PC-3 (cell line): ENCODE measurements around the gene MRC1. TPM values are rescaled to one million over a fixed set of nuclear protein-coding genes. Genes with fewer than 3 reads are reported as not detected.

Experiments
- ATAC-seq: fragments of 200-7000 bp; cut with Tn5 transposase; 2 replicates; pipeline ENCODE4 v1.9.1; 2020; ENCODE audit warnings: mild to moderate bottlenecking, moderate library complexity
- BruUV-seq: library from RNA; stranded (reverse); fragments of 400-500 nt; replicated peaks from 2 replicates; lab custom pipeline; 2021; lab: Mats Ljungman, UMichigan
- CTCF ChIA-PET: fragments of 300-600 bp; sonication (Branson Sonifier 250); formaldehyde crosslinking; loops from one replicate; lab custom pipeline; 2022; ENCODE audit warnings: antibody characterized with exemption; lab: Charles Lee
- POLR2A ChIA-PET: fragments of 300-600 bp; sonication (Branson Sonifier 250); formaldehyde crosslinking; loops from one replicate; lab custom pipeline; 2022; ENCODE audit warnings: antibody characterized with exemption; ENCODE audit not compliant: unreplicated experiment; lab: Charles Lee
- DNase-seq: peaks from one replicate; pipeline ENCODE4 v3.0.0-alpha.2; 2015
- H2AFZ ChIP-seq: fragments of 300-600 bp; sonication (generic); 2 replicates; pipeline ENCODE4 v1.6.0; 2016; ENCODE audit warnings: antibody characterized with exemption, low read length
- H3F3A ChIP-seq: fragments of 300-600 bp; sonication (generic); one replicate; pipeline ENCODE4 v1.6.0; 2017; ENCODE audit warnings: antibody characterized with exemption, low read length, control low read depth, mild to moderate bottlenecking; ENCODE audit not compliant: unreplicated experiment
- H3K27ac ChIP-seq: fragments of 300-600 bp; sonication (generic); 2 replicates; pipeline ENCODE4 v1.5.1; 2016; ENCODE audit warnings: mild to moderate bottlenecking, low read length
- H3K27me3 ChIP-seq: fragments of 300-600 bp; sonication (generic); 2 replicates; pipeline ENCODE4 v1.6.1; 2016; ENCODE audit warnings: low read length, mixed read lengths
- H3K36me3 ChIP-seq: fragments of 300-600 bp; sonication (generic); 2 replicates; pipeline ENCODE4 v1.6.1; 2016; ENCODE audit warnings: low read depth, mixed run types, low read length, mixed read lengths
- H3K4me1 ChIP-seq: fragments of 300-600 bp; sonication (generic); 2 replicates; pipeline ENCODE4 v1.5.1; 2016; ENCODE audit warnings: low read length; ENCODE audit not compliant: insufficient read depth
- H3K4me2 ChIP-seq: fragments of 300-600 bp; sonication (generic); 2 replicates; pipeline ENCODE4 v1.6.0; 2016; ENCODE audit warnings: low read length
- H3K4me3 ChIP-seq: fragments of 300-600 bp; sonication (generic); 2 replicates; pipeline ENCODE4 v1.5.1; 2016; ENCODE audit warnings: mild to moderate bottlenecking, low read length, mixed read lengths
- H3K79me2 ChIP-seq: fragments of 300-600 bp; sonication (generic); 2 replicates; pipeline ENCODE4 v1.6.1; 2017; ENCODE audit warnings: low read length, mixed read lengths
- H3K9ac ChIP-seq: fragments of 300-600 bp; sonication (generic); 2 replicates; pipeline ENCODE4 v1.6.0; 2016; ENCODE audit warnings: mild to moderate bottlenecking, low read length
- H3K9me2 ChIP-seq: fragments of 300-600 bp; sonication (generic); replicated peaks from 2 replicates; pipeline ENCODE4 v1.6.1; 2016; ENCODE audit warnings: mixed run types, low read length, mixed read lengths
- H3K9me3 ChIP-seq: fragments of 300-600 bp; sonication (generic); 2 replicates; pipeline ENCODE4 v1.6.1; 2016; ENCODE audit warnings: low read length, mixed read lengths
- H4K20me1 ChIP-seq: fragments of 300-600 bp; sonication (generic); 2 replicates; pipeline ENCODE4 v1.6.1; 2016; ENCODE audit warnings: low read length, mixed read lengths
- CTCF ChIP-seq: fragments of 300-600 bp; sonication (generic); conservative IDR thresholded peaks from 2 replicates; pipeline ENCODE4 v1.5.1; 2017; ENCODE audit warnings: antibody characterized with exemption, low read depth, mild to moderate bottlenecking, low read length
- EZH2 ChIP-seq: fragments of 300-600 bp; sonication (generic); IDR thresholded peaks from one replicate; pipeline ENCODE4 v1.6.1; 2017; ENCODE audit warnings: antibody characterized with exemption, mild to moderate bottlenecking, low read length; ENCODE audit not compliant: unreplicated experiment
- EZH2phosphoT487 ChIP-seq: fragments of 300-600 bp; sonication (generic); IDR thresholded peaks from 2 replicates; pipeline ENCODE4 v1.6.1; 2018; ENCODE audit warnings: mild to moderate bottlenecking, antibody characterized with exemption, low read length, borderline replicate concordance
- intact Hi-C: fragments of 100-400 bp; cut with micrococcal nuclease; formaldehyde crosslinking; loops from 2 replicates; pipeline ENCODE4 v1.9.0; 2023
- total RNA-seq: library from RNA; depleted of rRNA; stranded (reverse); fragments of >200 nt; gene quantifications from 2 replicates; pipeline ENCODE4 v1.2.3, GENCODE V29; 2014

Gene MRC1
- total RNA-seq, 1 experiment from 2014 or later: not detected

GRCh38 chr10:17880601-17881000 is 71.5 kb downstream of the MRC1 start:
- DNase-seq: no peak
- Histone ChIP-seq H4K20me1 (no peaks in the 10 kb centered on the region), H3K4me1 (no peaks in the 10 kb centered on the region), H3K9me3 (no peaks in the 10 kb centered on the region), H3K27me3 (no peaks in the 10 kb centered on the region), H3F3A (no peaks in the 10 kb centered on the region), H3K36me3 (no peaks in the 10 kb centered on the region), H3K79me2 (no peaks in the 10 kb centered on the region), H3K4me2 (no peak overlapping the region), H2AFZ (no peak overlapping the region), H3K9me2 (no peaks in the 10 kb centered on the region), H3K27ac (no peak overlapping the region), H3K9ac (no peak overlapping the region), H3K4me3 (no peak overlapping the region)
- POLR2A ChIA-PET: interaction anchor here (0.6 kb wide), 1 partner anchor 43 kb away, joined by 3 read pairs; no protein-coding TSS in a partner anchor
- TF ChIP-seq EZH2: no peak
- TF ChIP-seq CTCF: no peak
- TF ChIP-seq EZH2phosphoT487: no peak
- CTCF ChIA-PET: no interaction called here
- no peak for ATAC-seq
- intact Hi-C loops: no loop called here
- BruUV-seq: no TSS peak

- Histone ChIP-seq H3K9me2 (no peaks in the 10 kb centered on the region), H2AFZ (no peak overlapping the region), H3K9me3 (no peaks in the 10 kb centered on the region), H3K36me3 (no peaks in the 10 kb centered on the region), H3K27ac (no peak overlapping the region), H4K20me1 (no peaks in the 10 kb centered on the region), H3K4me2 (no peak overlapping the region), H3K79me2 (no peaks in the 10 kb centered on the region), H3K4me3 (no peak overlapping the region), H3K4me1 (no peaks in the 10 kb centered on the region), H3K9ac (no peak overlapping the region), H3F3A (no peaks in the 10 kb centered on the region), H3K27me3 (no peaks in the 10 kb centered on the region)
- BruUV-seq: no TSS peak
- DNase-seq (no peak), ATAC-seq (no peak)
- ChIA-PET CTCF (no interaction called here), POLR2A (no interaction called here)
- intact Hi-C loops: no loop called here
- no peak for TF ChIP-seq EZH2phosphoT487
- TF ChIP-seq CTCF: no peak
- TF ChIP-seq EZH2: no peak
Observed at GRCh38 chr10:17882557-17882956, 73.4 kb downstream of the MRC1 start.

GRCh38 chr10:17883621-17884020 is 74.5 kb downstream of the MRC1 start:
- Histone ChIP-seq H3K9me2 (no peaks in the 10 kb centered on the region), H4K20me1 (no peaks in the 10 kb centered on the region), H3K4me2 (no peak overlapping the region), H3K9ac (no peak overlapping the region), H2AFZ (no peak overlapping the region), H3K27ac (no peak overlapping the region), H3K4me3 (no peak overlapping the region), H3K36me3 (no peaks in the 10 kb centered on the region), H3K27me3 (no peaks in the 10 kb centered on the region), H3K79me2 (no peaks in the 10 kb centered on the region), H3K4me1 (no peaks in the 10 kb centered on the region), H3K9me3 (no peaks in the 10 kb centered on the region), H3F3A (no peaks in the 10 kb centered on the region)
- CTCF ChIA-PET: no interaction called here
- peak; percentile 1 for DNase-seq
- TF ChIP-seq EZH2: no peak
- TF ChIP-seq CTCF: no peak
- no peak for TF ChIP-seq EZH2phosphoT487
- intact Hi-C loops: no loop called here
- POLR2A ChIA-PET: no interaction called here
- no peak for ATAC-seq
- no TSS peak for BruUV-seq
